Measurements from ENCODE around the gene NFIA.

The NFIA gene

DNA sequence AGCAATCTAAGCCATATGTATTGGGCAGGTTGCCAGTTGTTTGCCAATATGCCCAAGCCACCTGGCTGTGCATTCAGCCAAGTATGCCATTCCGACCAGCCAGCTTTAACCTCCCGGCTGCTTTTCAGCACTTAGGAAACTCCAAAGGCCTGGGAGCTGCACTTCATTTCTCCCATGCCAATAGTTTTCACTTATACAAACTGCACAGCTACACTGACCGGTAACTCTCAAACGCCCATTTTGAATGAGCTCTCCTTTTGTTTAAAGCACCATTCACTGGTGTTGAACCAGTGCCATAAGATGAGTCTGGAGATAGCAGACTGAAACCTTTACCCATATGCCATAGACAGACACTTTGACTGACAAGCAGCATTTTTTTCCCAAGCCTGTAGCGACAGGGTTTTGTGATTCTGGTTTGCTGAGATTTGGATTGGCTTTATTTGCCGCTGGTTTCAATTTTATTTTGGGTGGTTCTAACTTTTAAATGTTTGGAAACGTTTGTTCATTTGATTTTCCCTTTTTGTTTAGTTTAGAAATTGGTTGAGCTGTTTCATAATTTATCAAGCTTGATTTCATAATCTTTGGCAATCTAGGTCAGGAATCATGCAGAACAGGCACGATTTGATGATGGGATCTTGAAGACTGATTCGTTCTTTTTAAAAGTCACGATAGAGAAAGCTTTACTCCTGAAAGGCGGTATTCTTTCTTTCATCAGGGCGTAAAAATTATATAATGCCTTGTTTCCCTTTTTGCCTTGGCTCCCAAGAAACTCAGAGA is 144.6 kb downstream of the NFIA start:
- peak; percentile 79 to 85 for DNase-seq

DNA sequence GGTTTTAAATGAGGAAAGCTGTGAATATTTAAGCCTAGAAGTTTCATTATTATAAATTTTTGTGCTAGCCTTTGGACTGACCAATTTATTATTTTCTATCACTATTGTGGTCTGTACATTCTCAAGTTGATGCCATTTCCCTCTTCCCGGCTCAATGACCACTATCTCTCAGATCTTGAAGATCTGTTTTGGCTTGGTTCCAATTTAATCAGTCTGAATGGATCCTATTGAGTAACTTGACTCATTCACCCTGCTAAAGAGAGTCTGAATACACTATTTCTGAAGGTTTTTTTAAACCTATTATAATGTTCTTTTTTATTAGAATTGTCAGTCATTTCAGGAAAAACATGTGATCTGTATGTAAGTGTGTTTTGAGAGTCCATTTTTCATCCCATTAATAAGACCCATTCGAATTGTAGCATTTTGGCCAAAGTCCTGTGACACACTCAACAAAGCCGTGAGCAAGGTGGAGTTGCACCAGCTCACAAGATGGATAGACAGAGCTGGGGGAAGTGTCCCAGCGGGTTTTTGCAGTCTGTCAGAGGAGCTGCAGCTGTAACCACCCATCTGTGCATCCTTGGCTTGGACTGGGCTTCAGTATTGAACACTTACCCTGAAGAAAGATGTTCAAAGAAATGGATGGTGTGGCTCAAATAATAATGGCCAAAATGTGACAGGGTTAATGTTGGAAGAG is 145.6 kb downstream of the NFIA start:
- peak in 1 of 2 experiments; percentile 23 for DNase-seq

DNA sequence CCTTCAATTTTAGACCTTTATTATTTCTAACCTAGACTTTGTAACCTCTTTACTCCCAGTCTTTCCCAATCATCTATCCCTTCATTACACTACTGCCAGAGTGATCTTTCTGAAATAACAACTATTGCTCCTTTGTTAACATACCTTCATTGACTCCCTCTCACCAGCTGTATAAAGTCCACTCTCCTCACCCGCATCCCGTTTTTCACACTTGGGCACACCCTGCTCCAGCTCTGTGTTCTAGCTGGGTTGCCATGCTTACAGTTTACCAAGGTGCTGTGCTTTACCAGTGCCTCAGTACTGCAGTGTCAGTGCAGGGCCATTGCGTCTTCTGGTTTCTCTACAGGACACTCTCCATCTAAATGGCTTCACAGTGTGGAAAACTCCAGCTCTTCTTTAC is 148.2 kb downstream of the NFIA start:
- DNase-seq, result no peak

DNA sequence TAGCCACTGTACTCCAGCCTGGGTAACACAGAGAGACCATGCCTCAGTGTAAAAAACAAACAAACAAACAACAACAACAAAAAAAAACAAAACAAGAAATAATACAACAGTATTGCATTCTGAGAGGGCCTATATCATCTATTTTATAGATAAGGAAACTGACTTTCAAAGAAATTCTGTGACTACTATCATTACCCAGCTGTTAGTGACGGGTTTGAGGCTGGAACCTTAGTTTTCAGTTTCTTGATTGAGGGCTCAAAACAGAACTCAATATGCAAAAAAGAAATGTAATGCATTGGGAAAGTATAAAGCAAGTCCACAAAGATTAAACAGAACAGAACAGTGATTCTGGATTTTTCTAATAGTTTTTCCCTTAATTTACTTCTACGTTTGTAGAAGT is 149.4 kb downstream of the NFIA start:
- no peak for DNase-seq

DNA sequence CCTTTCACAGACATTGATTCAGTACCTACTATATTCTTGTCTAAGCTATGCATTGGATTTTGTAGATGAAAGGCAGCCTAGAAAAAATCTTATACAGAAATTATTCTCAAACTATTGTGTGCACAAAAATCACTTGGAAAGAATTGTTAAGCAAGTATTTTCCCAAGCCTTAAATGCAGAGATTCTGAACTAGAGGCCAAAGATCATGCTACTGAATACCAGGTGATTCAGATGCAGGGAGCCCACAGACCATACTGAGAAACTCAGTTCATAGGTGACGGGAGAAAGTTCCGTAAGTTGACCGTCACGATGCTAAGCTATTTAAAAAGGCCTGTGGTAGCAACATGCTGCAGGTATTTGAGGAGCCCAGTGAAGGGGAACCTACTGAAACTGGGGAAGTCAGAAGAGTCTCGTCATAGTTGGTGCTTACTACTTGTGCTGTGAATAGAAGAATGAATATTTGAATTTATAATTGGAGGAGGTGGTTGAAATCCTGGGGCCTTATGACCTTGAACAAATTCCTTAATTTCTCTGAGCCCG is 150.8 kb downstream of the NFIA start:
- DNase-seq, result no peak

DNA sequence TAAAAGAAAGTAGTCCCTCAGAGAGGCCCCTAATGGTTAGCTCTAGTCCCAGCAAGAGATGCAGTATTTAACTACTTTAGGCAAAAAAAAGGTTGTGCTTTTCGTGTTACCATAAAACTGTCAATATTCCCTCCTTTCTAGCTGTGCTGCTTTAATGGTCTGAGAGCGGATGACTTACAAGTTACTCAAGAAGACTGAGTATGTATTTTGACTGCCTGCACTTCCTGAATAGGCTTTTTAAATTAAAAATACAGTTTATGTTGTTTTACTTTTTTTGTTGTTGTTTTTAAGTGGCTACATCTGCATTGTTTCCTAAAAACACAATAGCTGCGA is 152.2 kb downstream of the NFIA start:
- DNase-seq, result no peak

DNA sequence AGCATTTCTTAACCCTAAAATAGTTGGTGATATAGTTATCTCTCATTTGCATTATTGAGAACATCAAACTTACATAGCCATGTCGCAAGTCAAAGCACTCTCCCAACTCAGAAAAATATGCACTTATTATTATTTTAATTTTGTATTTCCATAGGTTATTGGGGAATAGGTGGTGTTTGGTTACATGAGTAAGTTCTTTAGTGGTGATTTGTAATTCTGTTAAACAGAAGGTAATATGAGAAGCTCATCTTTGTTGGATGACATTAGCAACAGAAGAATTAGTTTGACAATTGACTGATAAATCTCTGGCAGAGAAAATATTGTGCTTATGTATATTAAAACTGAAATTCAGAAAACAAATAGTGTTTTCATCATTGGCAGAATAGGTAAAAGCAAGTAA is 154.8 kb downstream of the NFIA start:
- DNase-seq, result no peak

DNA sequence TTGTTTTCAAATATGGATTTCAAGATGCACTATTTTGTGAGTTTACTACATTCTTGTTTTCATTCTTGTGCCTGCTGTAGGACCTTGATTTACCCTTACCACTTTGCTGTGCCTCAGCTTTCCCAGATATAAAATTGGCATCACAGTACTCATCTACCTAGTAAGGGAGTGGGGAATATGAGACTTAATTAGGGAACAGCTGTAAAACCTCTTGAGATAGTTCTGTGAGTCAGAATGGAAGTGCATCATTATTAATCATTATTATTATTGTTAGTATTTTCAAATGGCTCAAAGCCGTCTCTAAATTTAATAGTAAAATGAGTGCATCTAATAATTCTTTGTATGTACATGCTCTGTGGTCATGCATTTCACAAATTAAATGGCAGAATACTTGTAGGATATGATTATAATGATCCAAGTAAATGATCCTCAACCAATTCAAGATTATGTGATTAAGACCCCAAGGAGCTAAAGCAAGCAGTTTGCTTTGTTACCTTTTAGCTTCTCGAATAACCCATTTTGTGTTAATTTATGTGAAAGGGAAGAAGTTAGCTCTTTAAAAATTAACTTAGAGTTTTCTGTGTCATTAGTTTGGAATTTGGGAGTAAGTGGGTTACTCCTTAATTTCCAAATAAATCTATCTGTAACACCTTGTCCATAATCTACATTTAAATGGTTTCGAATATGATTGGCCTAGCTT is 155.4 kb downstream of the NFIA start:
- DNase-seq, result no peak

DNA sequence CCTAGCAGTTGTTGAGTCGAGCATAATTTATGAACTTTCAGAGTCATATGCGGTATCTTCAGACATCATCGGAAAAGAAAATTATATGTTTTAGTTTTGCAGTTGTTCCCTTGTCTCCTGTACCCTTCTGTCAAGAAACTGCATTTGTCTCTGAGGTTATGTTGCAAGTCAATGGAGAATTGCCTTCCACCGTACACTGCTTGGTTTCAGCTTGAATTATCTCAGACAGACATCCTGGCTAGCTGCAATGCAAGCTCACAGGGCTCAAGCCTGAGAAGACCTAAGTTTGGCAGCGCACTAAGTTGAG is 156.0 kb downstream of the NFIA start:
- DNase-seq, result no peak

DNA sequence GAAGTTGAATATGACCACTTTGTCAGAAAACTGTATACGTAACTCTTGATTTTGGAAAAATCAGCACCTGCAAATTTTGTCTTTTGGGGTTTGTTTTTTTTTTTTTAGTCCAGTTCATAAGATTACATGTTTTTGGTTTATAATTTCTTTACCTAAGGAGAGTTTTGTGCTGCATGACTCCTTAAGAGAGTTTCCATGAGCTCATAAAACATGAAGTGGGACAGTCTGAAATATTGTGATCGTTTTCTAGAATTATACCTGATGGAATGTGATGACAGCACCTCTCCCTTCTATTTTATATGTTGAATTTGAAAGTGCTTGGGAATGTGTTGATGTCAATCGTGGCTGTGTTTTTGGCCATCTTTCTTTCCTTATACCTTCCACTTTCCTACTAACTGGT is 158.5 kb downstream of the NFIA start:
- DNase-seq, result no peak

DNA sequence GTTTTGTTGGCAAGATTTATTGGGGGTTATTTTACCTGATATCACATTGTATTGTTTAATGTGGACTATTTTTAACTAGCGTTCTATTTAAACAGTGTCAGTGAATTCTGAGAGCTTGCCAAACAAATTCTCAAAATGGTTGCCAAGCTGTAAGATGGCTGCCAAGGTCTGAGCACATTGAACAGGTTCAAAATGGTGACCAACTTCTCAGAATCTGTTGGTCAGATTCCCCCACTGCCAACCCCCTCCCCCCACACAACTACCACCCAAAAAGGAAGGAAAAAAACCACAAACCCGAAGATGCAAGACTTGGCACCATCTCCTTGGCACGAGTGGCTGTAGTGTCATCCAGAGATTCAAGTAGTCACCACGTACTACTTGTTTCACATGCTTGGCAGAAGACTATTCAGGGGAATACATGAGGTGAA is 159.1 kb downstream of the NFIA start:
- peak in 1 of 2 experiments; percentile 15 for DNase-seq

DNA sequence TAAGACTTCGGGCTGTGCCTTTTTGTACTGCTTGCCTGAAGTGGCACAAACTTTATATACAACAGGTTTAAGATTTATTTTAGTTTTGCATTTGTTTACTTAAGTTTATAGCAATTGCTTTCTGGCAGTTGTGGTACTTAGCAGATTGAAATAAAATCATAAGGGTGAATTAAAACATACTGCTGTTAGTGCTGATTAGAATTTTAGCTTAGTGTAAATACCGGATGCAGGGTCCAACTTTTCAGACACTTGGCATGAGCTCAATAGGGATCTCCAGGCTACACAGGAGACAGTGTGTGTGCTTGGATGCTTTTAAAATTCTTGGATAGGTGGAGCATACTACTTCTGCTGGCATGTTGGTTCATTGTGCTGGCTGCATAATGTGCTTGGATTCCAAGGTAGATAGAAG is 159.6 kb downstream of the NFIA start:
- no peak for DNase-seq

DNA sequence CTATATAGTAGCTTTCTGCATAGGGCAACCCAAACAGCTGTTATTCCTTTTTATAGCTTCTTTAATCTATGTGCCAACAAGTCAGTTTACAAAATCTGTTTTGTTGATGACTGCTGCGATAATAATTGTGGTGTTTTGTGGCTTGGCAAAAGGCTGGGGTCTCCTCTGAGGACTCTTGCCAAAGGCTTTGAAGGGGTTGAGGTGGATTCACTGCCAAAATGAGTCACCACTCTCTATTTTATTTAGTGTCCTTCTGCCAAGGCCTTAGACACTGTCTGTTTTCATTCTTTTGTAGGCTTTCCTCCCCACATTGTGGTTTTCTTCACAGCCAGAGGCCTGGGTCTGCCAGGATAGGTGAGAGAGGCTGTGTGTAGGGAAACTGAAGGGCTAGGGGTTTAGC is 161.8 kb downstream of the NFIA start:
- peak in 1 of 2 experiments; percentile 20 for DNase-seq

DNA sequence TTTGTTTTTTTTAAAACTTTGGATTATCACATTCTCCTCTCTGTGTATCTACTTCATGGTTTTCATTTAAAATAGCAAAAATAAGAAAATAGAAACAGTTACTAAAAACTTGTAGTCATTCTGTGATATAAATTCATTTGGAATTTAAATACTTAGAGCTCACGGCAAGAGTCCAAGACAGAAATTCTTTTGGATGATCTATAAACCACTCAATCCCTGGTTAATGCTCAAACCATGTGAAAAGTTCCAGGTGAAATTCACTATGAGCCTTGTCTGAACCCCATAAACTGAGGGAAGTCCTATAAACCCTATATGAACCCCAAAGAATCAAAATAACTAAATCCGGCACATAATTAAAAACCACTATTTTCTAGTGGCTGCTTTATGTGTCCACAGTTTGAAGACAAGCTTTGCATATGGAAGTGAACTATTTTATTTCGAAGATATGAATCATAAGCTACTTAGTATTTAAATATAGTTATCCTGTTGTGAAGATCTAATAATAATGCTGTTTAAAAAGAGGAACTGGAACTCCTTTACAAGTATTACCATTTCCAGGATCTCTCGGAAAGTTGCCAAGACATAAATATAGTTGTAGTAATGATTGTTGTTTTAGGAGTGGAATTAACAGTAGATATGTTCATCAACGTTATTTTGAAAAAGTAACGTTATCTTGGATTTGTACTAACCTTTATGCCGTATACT is 163.5 kb downstream of the NFIA start:
- DNase-seq, result no peak

DNA sequence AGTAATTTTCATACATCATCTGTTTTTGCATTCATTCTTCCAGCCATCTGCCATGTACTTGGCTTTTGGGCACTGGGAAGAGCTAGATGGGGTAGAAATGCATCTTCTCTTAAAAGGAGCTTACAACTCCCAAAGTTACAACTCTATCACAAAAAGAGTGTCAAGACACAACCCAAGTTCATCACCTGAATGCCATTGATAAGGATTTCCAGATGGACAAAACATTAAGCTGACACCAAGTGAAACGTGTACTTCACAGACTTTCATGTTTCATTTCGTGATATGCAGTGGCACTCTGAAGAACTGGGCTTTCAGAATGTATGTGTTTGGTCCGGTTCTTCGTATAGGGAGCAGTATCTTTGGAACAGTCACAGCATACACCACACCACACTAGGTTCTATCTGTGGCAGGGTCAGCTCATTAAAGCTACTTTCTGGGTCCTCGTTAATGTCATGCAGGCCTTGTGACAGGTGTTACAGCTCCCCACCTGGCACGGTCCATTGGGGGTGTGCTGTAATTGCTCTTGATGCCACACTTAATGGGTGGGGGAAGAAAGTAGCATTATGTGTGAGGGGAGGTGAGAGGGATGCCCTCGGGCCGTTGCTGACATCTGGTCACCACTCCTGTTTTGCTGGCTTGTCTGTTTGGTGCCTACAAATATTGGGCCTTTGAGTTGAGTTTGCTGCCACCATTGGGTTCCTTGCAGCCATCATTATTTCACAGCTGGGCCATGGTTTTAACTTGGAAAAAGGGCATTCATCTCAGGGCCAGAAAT is 164.9 kb downstream of the NFIA start:
- DNase-seq, result no peak

DNA sequence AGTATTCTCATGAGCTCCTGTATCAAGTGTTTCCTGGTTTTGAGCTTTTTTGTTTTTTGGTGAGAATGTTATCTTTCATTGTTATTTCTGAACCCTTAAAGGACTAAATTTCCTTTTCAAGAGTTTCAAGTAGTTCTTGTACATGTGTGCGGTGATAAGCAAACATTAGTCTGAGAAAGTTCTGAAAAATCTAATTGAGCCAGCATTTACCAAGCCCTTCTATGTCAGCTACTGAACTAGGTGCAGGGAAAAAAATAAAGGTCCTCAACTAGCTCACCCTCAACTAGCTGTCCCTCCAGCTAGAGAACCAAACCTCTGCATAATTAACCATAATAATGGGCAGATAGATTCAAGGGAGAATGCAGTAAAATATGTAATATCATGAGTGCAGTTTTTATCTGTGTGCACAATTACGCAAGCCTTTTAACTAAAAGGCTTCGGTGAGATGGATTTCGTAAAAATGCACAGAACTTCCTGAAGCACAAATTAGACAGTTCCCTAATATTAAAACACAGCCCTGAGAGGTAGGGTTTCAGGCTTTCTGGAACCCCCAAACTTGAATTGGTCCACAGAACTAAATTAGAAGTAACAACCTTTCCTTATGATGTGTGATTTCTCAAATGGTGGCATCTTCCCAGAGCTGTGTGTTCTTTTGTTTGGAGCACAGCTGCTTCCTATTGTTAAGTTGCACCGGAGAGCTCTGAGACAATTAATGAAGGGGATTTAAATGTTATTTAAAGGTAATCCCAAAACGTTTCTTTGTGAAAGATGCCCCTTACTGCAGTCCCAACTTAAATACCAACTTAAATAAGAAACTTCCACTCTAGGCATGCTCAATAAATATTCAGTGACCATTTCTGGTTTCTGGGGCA is 165.8 kb downstream of the NFIA start:
- no peak for DNase-seq

DNA sequence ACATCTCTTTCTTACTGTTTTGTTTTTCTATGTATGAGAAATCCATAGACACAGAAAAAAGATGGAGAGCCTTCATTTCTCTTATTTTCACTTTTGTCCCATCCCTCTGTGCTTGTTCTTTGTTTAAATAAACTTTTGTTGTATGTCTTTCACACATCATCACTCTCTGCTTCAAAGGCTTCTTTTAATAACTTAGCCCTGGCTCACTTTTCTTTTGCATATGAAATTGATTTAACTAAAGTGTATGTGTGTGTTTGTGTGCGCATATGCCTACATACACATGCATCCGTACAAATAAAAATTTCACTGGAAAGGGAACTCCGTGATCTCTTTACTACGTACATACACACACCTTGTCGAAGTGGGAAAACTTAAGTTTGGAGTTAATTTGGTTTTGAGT is 168.6 kb downstream of the NFIA start:
- DNase-seq, result no peak

DNA sequence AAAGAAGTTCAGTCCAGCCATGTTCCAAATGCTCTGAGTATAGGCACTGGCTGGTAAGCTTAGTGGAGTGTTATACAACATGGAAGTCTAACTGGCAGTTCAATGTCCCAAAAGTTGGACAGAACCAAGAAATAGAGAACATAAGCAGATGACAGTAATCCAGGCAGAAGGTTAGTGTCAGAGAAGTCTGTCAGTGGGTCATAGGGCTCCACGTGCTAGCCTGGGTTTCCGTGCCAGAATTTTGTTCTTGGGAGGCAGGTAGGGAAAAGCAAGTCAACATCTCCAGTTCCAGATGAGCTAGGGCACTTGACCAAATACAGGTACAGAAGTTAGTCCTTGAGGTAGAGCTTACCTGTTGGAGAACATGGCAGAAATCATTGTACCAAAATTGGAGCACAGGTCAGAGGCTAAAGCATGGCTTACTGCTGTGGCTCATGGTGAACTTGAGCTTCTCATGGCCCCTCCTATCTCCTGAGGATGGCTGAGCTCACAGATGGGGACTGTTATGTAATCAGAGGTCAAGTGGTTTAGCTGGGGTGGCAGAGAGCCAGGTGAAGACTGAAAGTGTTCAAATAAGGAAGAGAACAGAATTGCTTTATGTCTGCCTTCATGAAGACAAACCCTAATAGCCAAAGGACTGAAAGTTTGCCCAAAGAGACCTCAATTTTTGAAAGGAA is 170.8 kb downstream of the NFIA start:
- peak; percentile 52 to 81 for DNase-seq

DNA sequence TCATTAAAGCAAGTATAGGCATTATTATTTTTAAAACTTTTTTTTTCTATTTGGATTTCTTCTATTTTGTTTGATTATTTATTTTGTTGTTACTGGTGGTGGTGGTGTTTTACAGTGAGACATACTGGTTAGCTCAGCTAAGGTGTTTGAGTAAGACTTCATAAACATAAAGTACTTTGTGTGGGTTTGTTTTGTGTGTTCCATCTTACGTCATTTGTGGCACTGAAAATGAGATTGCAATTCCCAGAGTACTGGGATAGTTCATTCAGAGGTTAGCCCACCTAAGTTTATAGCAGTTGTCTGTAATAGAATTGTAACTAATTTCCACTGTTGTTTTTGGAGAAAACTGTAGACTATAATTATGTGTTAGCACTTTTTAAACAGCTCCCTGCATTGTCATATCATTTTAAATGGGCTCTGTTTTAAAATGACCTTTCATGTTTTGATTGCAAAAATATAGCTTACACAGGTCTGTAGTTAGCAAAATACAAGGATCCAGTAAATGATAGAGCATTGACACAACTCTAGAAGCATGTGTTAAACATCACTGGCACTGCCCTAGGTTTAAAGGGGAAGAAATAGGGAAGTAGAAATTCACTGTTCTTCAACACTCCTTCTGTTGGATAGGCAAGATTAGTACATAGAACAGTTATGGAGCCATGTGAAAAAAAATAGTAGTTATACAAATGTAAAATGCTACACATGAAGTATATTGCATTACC is 171.7 kb downstream of the NFIA start:
- no peak for DNase-seq

Measured in SHP77 (cell line).